HepG2 (cell line): ENCODE measurements around the gene NUAK2. TPM values are rescaled to one million over a fixed set of nuclear protein-coding genes. Genes with fewer than 3 reads are reported as not detected.

Experiments
- HNF4A ChIP-seq: sonication (generic); formaldehyde crosslinking; IDR thresholded peaks from 2 replicates; pipeline ENCODE4 v1.4.0; 2020; ENCODE audit warnings: missing genetic modification reagents
- JDP2 ChIP-seq: sonication (generic); formaldehyde crosslinking; IDR thresholded peaks from 2 replicates; pipeline ENCODE4 v1.8.1; 2022; ENCODE audit warnings: missing genetic modification reagents, borderline replicate concordance
- MAFG ChIP-seq: sonication (generic); formaldehyde crosslinking; IDR thresholded peaks from 2 replicates; pipeline ENCODE4 v1.5.1; 2020; ENCODE audit warnings: mild to moderate bottlenecking, missing genetic modification reagents
- MED1 ChIP-seq: sonication (generic); formaldehyde crosslinking; IDR thresholded peaks from 2 replicates; pipeline ENCODE4 v1.4.0; 2020; ENCODE audit warnings: missing genetic modification reagents
- MTA3 ChIP-seq: sonication (generic); formaldehyde crosslinking; IDR thresholded peaks from 2 replicates; pipeline ENCODE4 v1.4.0; 2020; ENCODE audit warnings: missing genetic modification reagents
- MXD4 ChIP-seq: IDR thresholded peaks from 2 replicates; pipeline ENCODE4 v1.6.1; 2016; ENCODE audit warnings: mild to moderate bottlenecking, missing biosample characterization, missing genetic modification reagents
- PHF21A ChIP-seq: sonication (generic); formaldehyde crosslinking; IDR thresholded peaks from 2 replicates; pipeline ENCODE4 v1.5.0; 2020; ENCODE audit warnings: mild to moderate bottlenecking, missing genetic modification reagents
- SAP130 ChIP-seq: IDR thresholded peaks from 2 replicates; pipeline ENCODE4 v1.6.1; 2016; ENCODE audit warnings: low read depth
- SKI ChIP-seq: fragments of 450-650 bp; IDR thresholded peaks from one replicate; pipeline ENCODE4 v1.6.1; 2018; ENCODE audit warnings: mild to moderate bottlenecking; ENCODE audit not compliant: partially characterized antibody
- TAF1 ChIP-seq: sonication (generic); formaldehyde crosslinking; IDR thresholded peaks from 2 replicates; pipeline ENCODE4 v1.4.0; 2020; ENCODE audit warnings: missing genetic modification reagents
- ZBTB38 ChIP-seq: sonication (generic); formaldehyde crosslinking; IDR thresholded peaks from 2 replicates; pipeline ENCODE4 v1.5.1; 2020; ENCODE audit warnings: mild to moderate bottlenecking, missing genetic modification reagents
- ZFP1 ChIP-seq: IDR thresholded peaks from 2 replicates; pipeline ENCODE4 v1.6.1; 2016
- ZNF382 ChIP-seq: sonication (generic); formaldehyde crosslinking; IDR thresholded peaks from 2 replicates; pipeline ENCODE4 v1.5.0; 2020; ENCODE audit warnings: missing genetic modification reagents, mild to moderate bottlenecking, borderline replicate concordance
- polyA plus RNA-seq, 8 experiments: library from polyadenylated mRNA; depleted of rRNA in 3 of 8; stranded (reverse) in 7 of 8; unstranded in 1 of 8; fragments of >200 nt; fragmentation: Illumina TruSeq in 4 of 8; extraction: Trizol in 4 of 8; gene quantifications; 2 replicates each; pipeline versions ENCODE4 v1.2.1 to v1.2.3, GENCODE V29; 2011 to 2016; ENCODE audit warnings: low read depth in 4 of 8, missing spikeins in 1 of 8, mixed read lengths in 1 of 8; ENCODE audit not compliant: insufficient read depth in 1 of 8
- total RNA-seq, 5 experiments: library from RNA; depleted of rRNA; stranded (reverse); fragments of >200 nt; fragmentation: Illumina TruSeq; extraction: Trizol; gene quantifications; 2 replicates each; pipeline ENCODE4 v1.2.3, GENCODE V29; 2016; ENCODE audit warnings: low read depth in 1 of 5
- TF ChIP-seq, protein P1 (sequence below): sonication (generic); formaldehyde crosslinking; IDR thresholded peaks from 2 replicates; pipeline ENCODE4 v1.8.0; 2022; ENCODE audit warnings: mild to moderate bottlenecking, missing genetic modification reagents, borderline replicate concordance
- TF ChIP-seq, protein P2 (sequence below): sonication (generic); formaldehyde crosslinking; IDR thresholded peaks from 2 replicates; pipeline ENCODE4 v1.4.0; 2020; ENCODE audit warnings: missing genetic modification reagents, borderline replicate concordance
- TF ChIP-seq, protein P3 (sequence below), 2 experiments: IDR thresholded peaks; 2 replicates each; pipeline ENCODE4 v1.6.1; 2011 to 2012; ENCODE audit warnings: low read length in 2 of 2, borderline replicate concordance in 1 of 2, low read depth in 1 of 2, mild to moderate bottlenecking in 1 of 2, moderate library complexity in 1 of 2
- TF ChIP-seq, protein P4 (sequence below): sonication (generic); formaldehyde crosslinking; IDR thresholded peaks from 2 replicates; pipeline ENCODE4 v1.4.0; 2020; ENCODE audit warnings: missing genetic modification reagents

The NUAK2 gene
- total and polyA plus RNA-seq, 2 of the 13 experiments (the other 11 are each of a cell fraction or from before 2014, with no cell fraction given) = 0.75 to 1.1 TPM

DNA sequence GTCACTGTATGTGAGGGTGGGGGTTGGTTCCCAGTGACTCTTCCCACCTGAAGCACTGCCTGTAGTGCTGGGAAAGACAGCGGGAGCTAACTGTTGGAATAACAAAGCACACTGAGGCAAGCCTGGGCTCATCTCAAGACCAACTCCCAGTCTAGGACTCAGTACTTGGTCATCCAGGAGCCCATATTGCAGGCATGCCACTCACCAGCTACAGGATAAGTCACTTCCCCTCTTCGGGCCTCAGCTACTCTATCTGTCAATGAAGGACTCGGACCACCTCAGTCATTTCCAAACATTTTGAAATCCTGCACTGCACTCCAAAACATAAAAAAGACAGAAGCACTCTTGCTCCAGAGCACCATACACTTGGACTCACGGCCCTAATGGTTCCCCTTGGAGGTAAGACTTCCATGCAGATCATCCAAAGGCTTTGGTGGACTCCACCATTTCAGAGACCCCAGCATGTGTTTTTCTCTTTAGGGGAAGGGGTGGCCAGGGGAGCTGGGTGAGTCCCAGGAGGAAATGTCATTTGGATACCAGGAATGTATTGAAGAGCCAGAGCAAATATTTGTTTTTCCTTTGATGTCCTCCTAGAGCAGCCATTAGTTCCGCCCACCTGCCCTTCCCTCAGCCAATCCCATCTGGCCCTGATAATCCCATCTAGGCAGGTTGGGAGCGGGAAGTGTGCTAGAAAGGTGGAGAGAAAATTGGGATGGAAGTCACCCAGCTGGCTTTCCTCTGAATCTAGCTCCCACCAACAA is 3.1 kb downstream of the NUAK2 start (continued):
- no peak for TF ChIP-seq ZNF382 (CRISPR knock-in tag)
- TF ChIP-seq TAF1 (CRISPR knock-in tag) = peak; percentile 14; the same call in 1 of the 2 replicates
- TF ChIP-seq, protein P1, sequence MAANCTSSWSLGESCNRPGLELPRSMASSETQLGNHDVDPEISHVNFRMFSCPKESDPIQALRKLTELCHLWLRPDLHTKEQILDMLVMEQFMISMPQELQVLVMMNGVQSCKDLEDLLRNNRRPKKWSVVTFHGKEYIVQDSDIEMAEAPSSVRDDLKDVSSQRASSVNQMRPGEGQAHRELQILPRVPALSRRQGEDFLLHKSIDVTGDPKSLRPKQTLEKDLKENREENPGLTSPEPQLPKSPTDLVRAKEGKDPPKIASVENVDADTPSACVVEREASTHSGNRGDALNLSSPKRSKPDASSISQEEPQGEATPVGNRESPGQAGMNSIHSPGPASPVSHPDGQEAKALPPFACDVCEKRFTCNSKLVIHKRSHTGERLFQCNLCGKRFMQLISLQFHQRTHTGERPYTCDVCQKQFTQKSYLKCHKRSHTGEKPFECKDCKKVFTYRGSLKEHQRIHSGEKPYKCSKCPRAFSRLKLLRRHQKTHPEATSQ (CRISPR knock-in tag) = no peak
- TF ChIP-seq, protein P2, sequence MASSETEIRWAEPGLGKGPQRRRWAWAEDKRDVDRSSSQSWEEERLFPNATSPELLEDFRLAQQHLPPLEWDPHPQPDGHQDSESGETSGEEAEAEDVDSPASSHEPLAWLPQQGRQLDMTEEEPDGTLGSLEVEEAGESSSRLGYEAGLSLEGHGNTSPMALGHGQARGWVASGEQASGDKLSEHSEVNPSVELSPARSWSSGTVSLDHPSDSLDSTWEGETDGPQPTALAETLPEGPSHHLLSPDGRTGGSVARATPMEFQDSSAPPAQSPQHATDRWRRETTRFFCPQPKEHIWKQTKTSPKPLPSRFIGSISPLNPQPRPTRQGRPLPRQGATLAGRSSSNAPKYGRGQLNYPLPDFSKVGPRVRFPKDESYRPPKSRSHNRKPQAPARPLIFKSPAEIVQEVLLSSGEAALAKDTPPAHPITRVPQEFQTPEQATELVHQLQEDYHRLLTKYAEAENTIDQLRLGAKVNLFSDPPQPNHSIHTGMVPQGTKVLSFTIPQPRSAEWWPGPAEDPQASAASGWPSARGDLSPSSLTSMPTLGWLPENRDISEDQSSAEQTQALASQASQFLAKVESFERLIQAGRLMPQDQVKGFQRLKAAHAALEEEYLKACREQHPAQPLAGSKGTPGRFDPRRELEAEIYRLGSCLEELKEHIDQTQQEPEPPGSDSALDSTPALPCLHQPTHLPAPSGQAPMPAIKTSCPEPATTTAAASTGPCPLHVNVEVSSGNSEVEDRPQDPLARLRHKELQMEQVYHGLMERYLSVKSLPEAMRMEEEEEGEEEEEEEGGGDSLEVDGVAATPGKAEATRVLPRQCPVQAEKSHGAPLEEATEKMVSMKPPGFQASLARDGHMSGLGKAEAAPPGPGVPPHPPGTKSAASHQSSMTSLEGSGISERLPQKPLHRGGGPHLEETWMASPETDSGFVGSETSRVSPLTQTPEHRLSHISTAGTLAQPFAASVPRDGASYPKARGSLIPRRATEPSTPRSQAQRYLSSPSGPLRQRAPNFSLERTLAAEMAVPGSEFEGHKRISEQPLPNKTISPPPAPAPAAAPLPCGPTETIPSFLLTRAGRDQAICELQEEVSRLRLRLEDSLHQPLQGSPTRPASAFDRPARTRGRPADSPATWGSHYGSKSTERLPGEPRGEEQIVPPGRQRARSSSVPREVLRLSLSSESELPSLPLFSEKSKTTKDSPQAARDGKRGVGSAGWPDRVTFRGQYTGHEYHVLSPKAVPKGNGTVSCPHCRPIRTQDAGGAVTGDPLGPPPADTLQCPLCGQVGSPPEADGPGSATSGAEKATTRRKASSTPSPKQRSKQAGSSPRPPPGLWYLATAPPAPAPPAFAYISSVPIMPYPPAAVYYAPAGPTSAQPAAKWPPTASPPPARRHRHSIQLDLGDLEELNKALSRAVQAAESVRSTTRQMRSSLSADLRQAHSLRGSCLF (CRISPR knock-in tag) = no peak
- peak; percentile 21; the same call in 1 of the 2 replicates for TF ChIP-seq HNF4A
- no peak; the same call in 1 of the 2 replicates for TF ChIP-seq MXD4 (CRISPR knock-in tag)
- TF ChIP-seq MAFG (CRISPR knock-in tag) = no peak
- peak; percentile 78 for TF ChIP-seq SAP130 (CRISPR knock-in tag)
- no peak for TF ChIP-seq ZBTB38 (CRISPR knock-in tag)
- peak; percentile 41; the same call in 1 of the 2 replicates for TF ChIP-seq MED1
- TF ChIP-seq ZFP1 (CRISPR knock-in tag) = no peak
- no peak for TF ChIP-seq SKI
- TF ChIP-seq MTA3 = no peak
- TF ChIP-seq, protein P3, sequence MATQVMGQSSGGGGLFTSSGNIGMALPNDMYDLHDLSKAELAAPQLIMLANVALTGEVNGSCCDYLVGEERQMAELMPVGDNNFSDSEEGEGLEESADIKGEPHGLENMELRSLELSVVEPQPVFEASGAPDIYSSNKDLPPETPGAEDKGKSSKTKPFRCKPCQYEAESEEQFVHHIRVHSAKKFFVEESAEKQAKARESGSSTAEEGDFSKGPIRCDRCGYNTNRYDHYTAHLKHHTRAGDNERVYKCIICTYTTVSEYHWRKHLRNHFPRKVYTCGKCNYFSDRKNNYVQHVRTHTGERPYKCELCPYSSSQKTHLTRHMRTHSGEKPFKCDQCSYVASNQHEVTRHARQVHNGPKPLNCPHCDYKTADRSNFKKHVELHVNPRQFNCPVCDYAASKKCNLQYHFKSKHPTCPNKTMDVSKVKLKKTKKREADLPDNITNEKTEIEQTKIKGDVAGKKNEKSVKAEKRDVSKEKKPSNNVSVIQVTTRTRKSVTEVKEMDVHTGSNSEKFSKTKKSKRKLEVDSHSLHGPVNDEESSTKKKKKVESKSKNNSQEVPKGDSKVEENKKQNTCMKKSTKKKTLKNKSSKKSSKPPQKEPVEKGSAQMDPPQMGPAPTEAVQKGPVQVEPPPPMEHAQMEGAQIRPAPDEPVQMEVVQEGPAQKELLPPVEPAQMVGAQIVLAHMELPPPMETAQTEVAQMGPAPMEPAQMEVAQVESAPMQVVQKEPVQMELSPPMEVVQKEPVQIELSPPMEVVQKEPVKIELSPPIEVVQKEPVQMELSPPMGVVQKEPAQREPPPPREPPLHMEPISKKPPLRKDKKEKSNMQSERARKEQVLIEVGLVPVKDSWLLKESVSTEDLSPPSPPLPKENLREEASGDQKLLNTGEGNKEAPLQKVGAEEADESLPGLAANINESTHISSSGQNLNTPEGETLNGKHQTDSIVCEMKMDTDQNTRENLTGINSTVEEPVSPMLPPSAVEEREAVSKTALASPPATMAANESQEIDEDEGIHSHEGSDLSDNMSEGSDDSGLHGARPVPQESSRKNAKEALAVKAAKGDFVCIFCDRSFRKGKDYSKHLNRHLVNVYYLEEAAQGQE (IDR thresholded peaks at IDR 0.05; ENCODE audit: borderline replicate concordance in 1 of 2, low read depth in 1 of 2, low read length in 2 of 2) = peak in 1 of 2 experiments; percentile 21; a peak in 1 of 4 replicates
- TF ChIP-seq JDP2 (CRISPR knock-in tag) = no peak
- TF ChIP-seq, protein P4, sequence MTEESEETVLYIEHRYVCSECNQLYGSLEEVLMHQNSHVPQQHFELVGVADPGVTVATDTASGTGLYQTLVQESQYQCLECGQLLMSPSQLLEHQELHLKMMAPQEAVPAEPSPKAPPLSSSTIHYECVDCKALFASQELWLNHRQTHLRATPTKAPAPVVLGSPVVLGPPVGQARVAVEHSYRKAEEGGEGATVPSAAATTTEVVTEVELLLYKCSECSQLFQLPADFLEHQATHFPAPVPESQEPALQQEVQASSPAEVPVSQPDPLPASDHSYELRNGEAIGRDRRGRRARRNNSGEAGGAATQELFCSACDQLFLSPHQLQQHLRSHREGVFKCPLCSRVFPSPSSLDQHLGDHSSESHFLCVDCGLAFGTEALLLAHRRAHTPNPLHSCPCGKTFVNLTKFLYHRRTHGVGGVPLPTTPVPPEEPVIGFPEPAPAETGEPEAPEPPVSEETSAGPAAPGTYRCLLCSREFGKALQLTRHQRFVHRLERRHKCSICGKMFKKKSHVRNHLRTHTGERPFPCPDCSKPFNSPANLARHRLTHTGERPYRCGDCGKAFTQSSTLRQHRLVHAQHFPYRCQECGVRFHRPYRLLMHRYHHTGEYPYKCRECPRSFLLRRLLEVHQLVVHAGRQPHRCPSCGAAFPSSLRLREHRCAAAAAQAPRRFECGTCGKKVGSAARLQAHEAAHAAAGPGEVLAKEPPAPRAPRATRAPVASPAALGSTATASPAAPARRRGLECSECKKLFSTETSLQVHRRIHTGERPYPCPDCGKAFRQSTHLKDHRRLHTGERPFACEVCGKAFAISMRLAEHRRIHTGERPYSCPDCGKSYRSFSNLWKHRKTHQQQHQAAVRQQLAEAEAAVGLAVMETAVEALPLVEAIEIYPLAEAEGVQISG (CRISPR knock-in tag) = peak; percentile 15; the same call in 1 of the 2 replicates
- TF ChIP-seq PHF21A = peak; percentile 79
